ENCODE data around the gene EXT2.

EXT2 gene

GRCh38 chr11:44136176-44136945 lies 40.9 kb downstream of the EXT2 start:
- no peak for DNase-seq

- DNase-seq = no peak
Measured at GRCh38 chr11:44137057-44137456, 41.6 kb downstream of the EXT2 start.

GRCh38 chr11:44138286-44138685 lies 42.8 kb downstream of the EXT2 start:
- no peak for DNase-seq

DNA sequence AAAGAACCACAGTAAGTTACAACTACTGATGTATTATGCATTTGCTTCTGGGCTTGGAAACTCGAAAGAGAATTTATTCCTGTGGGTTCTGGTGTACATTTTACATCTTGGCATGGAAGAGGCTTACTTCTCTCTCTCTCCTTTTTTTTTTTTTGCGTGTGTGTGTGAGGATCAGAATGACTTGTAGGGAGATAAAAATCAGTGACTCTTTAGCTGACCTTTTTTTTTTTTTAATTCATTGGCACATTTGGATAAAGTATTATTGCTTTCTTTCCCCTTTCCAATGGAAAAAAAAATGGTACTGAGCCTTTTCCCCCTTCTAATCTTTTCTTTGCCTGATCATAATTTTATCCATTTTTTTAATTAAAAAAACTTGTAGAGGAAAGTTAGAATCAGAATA lies 43.5 kb downstream of the EXT2 start:
- DNase-seq = no peak

GRCh38 chr11:44139565-44140330 lies 44.3 kb downstream of the EXT2 start:
- DNase-seq = peak; percentile 8

DNA sequence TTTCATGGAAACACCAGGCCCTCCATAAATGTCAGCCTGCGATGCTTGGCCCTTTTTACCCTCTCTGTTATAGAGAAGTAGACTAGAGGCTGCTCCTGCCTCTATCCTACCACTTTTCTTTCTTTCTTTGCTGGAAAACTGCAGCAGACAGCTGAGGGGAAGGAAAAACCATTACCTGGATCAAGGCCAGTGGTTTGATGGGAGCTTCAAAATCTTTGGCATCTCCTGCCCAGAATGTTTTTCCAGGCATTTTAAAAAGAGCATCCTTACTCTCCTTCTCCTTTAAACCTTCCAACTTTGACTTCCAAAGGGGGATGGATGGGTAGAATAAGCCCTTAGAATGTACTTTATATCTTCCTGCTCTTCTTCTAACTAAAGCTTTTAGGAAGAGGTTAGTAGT lies 44.9 kb downstream of the EXT2 start:
- DNase-seq = no peak

DNA sequence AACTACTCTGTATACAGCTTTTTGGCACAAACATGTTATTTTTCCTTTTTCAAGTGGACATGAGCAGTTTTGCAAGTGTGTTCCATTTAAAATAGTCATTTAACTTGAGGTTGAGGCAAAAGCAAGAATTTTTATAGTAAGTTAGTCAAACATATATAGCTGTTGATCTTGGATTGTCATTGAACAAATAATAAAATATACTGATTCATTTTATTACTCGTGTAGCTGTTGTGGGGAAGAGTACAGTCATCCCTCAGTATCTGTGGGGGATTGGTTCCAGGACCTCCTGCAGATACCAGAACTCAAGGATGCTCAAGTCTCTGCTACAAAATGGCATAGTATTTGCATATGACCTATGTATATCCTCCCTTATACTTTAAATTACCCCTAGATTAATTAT lies 45.3 kb downstream of the EXT2 start:
- DNase-seq = no peak

DNA sequence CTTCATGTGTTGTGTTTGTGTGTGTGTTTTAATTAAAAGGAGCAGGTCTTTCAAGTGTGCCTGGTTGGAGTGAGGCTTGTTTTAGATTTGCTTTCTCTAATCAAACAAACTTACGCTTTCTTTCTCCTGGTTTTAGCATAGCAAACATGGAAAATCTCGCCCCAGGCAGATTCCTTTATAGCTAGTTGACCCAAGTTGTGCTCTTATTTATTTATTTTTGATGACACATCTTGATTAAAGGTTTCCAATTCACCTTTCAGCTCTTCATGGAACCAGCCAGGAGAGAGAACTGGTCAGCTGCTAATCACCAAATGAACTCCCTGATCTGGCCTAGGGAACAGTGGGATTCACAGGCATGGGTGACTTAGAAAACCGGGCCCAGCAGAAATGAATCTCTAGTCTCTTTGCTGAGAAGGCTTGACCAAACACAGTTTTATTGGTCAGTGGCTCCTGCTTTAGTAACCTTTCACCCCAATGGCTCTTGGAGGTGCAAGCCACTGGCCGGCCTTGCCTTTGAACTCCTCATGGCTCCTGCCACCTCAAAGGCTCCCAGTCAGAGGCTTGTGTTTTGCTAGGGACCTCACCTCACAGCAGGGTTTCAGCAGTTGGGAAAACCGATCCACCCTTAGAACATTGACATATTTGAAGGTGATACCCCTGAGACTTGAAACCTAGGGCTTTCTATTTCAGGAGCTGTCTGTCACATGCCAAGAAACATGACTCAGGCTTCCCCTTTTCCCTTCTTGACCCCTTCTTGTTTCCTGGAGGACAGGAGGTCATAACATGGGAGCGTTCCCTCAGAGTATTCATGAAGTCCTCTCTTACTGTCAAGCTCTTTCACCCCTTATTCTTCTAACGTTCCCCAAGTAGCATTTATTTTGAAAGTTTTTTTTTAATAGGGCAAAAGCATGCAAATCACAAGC lies 48.8 kb downstream of the EXT2 start:
- DNase-seq = no peak

DNA sequence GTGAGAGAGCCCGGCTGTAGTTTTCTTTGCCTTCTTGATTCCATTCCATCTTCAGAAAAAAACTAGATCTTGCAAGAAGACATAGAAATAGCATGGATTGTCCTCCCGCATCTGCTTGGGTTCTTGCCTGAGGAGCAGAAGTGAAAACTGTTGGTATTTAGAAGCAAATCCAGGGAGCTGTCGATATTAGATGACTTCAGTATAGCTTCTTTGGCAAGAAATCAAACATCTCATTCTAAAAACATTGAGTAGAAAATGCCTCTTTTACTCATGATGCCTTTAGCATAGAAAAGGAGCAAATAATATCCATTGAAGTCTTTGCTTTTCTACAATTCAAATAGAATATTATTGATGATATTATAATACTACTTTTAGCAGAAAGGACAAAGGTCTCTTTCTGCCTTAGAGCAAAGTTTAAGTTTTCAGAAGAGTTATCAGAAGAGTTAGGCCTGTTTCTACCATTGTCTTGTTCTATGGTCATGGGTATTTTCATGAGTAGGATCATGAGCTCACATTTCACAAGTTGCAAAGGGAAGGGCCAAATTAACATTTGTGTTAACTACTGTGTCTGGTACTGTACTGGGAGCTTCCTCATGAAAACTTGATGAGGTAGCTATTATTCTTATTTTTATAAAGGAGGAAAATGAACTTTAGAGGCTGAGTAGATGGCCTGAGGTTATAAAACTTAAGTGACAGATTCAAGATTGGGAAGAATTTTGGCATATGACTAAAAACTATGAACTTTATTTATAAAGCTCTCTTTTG lies 49.7 kb downstream of the EXT2 start:
- no peak for DNase-seq

- DNase-seq = no peak
Measured at GRCh38 chr11:44146931-44147330, 51.5 kb downstream of the EXT2 start.

DNA sequence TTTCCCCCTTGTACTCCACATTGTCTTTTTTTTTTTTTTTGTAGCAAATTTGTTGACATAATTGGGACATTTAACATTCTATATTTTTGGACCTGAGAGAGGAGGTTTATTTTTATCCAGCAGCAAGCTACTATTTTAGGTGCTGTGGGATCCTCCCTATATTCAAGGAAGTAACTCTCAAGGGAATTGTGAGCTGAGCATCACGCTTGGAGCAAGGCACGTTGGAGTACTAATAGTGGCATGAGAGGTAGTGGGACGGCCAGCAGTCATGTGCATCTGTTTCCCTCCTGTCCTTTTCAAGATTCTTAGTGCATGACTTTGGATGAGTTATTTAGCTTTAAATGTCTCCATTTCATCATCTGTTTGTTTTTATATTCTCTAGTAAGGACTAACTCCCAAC lies 52.3 kb downstream of the EXT2 start:
- DNase-seq = no peak

DNA sequence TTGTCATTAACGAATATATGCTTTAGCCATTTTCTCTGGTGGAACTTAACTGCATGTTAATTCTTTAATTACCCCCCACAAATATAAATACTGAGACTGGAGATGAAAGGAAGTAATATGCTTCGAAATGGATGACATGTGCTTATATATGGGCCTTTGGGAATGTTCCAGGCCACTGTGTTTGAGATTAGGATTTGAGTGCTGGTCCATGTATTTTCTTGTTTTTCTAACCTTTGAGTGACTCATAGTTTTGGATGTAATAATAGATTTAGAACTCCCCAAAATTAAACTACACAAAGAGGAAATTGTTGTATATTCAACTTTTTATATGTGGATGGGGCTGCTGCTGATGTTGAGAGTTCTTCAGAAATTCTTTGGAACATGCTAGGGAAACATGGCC lies 54.2 kb downstream of the EXT2 start:
- DNase-seq = no peak

DNA sequence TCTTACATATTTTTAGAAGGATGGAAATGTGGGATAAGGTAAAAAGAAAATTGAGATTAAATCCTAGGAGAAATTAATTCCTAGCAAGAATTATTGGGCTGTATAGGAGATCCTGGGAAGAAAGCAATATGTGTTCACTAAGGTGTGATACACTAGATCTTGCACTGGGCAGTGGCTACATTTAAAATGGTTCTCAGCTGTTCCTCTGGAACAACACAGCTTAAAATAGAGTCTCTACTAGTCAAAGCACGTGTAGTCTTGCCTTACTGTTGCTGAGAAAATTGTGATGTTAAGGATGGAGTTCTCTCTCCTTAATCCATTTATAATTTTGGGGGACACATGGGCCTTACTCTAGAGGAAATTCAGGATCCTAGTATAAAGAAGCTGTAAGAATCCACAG lies 54.9 kb downstream of the EXT2 start:
- no peak for DNase-seq

DNA sequence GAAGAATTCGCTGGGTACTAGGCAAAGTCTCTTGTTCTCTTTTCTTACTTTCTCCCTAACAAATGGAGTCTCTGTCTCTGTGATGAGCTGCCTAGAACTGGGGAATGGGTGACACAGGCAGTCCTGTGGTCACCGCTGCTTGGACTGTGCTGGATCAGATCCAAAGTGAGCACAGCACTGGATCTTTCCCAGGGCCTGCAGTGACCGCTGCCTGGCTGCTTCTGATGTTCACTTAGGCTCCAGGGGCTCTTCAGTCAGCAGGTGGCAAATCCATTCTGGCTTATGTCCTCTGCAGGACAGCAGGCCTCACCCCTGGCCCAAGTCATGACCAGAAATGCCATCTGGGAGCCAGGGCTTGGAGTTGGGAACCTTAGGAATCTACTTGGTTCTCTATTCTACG lies 61.5 kb downstream of the EXT2 start:
- DNase-seq = no peak

DNA sequence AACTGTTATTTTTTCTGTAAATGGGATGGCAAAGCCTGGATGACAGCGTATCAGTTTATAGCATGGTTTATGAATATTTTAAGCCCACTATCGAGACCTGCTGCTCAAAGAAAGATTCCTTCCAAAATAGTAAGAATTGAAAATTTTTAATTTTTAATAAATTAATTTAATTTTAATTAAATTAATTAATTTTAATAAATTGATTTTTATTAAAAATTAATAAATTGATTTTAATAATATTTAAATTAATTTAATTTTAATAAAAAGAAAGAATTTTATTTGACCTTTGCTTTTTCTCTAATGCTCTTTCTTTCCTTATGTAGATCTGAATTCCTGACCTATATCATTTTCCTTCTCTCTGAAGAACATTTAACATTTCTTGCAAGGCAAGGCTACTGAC lies 62.9 kb downstream of the EXT2 start:
- no peak for DNase-seq

- no peak for DNase-seq
Measured at GRCh38 chr11:44159848-44160721, 64.6 kb downstream of the EXT2 start.

DNA sequence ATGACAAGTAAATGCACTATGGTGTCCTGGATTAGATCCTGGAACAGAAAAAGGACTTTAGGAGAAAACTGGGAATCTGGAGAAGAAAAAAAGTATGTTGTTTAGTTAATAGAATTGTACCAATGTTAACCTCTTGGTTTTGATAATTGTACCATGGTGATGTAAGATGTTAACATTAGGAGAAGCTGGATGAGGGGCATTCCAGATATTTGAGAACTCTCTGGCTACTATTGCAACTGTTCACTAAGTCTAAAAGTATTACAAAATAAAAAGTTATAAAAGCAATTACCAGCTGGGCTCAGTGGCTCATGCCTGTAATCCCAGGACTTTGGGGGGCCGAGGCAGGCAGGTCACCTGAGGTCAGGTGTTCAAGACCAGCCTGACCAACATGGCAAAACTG lies 66.5 kb downstream of the EXT2 start:
- DNase-seq = no peak

- DNase-seq = peak; percentile 5
Measured at GRCh38 chr11:44162662-44163061, 67.2 kb downstream of the EXT2 start.

DNA sequence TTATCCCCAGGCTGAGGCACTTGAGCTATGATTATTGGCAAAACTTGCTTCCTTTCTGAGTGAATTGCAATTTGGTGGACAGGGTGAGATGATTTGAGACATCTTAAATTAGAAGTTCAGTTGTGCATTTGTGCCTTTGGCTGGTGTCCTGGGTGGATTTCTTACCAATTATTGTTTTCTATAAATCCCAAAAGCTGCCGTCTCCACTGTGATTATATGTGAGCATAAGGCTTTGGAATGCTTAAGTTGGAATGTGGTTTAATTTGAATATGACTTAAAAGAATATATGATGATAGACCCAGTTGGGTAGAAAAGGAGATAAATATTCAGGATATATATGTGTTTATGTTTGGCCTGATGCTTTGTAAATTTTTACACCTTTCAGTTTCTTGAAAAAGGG lies 70.0 kb downstream of the EXT2 start:
- DNase-seq = no peak

GRCh38 chr11:44167046-44167445 lies 71.6 kb downstream of the EXT2 start:
- DNase-seq = no peak

- DNase-seq = no peak
Measured at GRCh38 chr11:44171518-44171917, 76.0 kb downstream of the EXT2 start.

- no peak for DNase-seq
Measured at GRCh38 chr11:44172966-44173365, 77.5 kb downstream of the EXT2 start.

Measured in hematopoietic multipotent progenitor cell treated with erythropoietin and hydrocortisone succinate and interleukin-3 and kit ligand, for 4 days (in vitro differentiated cells).